Measurements from ENCODE around the gene MTTP.
"Not testable (repeated sequence)": the region's sequence is repeated elsewhere in the genome, so short reads cannot be mapped to it uniquely, and the experiment has no call there.

Gene MTTP

DNA sequence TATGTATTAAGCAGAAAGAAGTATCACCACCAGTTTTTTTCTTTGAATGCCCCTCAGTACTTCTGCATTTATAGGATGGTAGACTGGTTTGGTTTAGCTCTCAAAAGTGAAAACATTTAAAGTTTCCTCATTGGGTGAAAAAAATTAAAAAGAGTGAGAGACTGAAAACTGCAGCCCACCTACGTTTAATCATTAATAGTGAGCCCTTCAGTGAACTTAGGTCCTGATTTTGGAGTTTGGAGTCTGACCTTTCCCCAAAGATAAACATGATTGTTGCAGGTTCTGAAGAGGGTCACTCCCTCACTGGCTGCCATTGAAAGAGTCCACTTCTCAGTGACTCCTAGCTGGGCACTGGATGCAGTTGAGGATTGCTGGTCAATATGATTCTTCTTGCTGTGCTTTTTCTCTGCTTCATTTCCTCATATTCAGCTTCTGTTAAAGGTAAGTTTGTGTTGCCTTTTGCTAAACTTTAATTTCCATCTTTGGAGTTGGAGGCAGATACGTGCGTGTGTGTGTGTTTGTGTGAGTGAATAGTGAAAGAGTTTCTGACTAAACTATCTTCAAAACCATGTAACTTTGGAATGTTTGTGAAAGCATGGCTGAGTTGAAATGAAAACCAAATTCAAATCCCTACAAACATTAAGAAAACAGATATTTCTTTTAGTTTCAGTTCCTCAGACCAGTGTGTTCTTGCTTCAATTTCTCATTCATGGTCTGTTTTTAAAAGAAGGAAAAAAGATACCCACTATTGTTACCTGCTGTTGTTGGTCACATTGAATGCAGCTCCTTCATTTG is at the start of gene MTTP:
MTTP (plus strand) TSS at position 295 of the 795 bp plus-strand sequence; CDS start at position 381, 86 bp downstream.
- no peaks in the 10 kb centered on the region for H3K27me3 ChIP-seq (ENCODE audit: low read depth)
- peak in 1 of 2 experiments; percentile 52 for DNase-seq (ENCODE audit: low spot score in 2 of 2)
- no peaks in the 10 kb centered on the region for H3K9me3 ChIP-seq
- in situ Hi-C loops (cut with MboI; ENCODE audit: low sequenced_read_pairs): no loop called here
- no peaks in the 10 kb centered on the region for H3K36me3 ChIP-seq (replicated peaks)
- H3K4me1 ChIP-seq: no peaks in the 10 kb centered on the region; the same call in 1 of the 2 replicates
- H3K4me3 ChIP-seq: no peak within 1 kb of the TSS

DNA sequence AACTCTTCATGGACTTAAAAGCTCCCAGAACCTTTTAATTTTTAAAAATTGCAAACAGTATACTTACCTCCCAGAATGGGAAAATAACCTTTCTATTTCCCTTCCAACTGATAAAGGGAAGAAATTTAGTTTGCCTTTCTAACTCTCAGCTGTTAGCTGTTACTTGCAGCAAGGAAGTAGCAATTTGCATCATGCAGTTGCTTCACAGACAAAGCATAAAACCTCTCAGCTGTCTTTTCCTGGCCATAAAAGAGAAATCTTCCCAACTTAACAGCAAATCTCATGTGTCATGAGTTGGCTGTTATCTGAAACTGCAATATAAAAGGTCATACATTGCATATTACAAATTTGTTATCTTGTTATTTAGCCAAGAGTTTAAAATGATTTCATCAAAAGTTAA is 45.4 kb upstream of the MTTP start:
- Histone ChIP-seq H3K4me1 (no peaks in the 10 kb centered on the region), H3K27me3 (ENCODE audit: low read depth) (peaks cover 3% of the 10 kb centered on the region), H3K36me3 (replicated peaks) (no peaks in the 10 kb centered on the region), H3K4me3 (no peak overlapping the region), H3K9me3 (no peaks in the 10 kb centered on the region)
- DNase-seq (ENCODE audit: low spot score in 2 of 2): no peak
- in situ Hi-C loops (cut with MboI; ENCODE audit: low sequenced_read_pairs): no loop called here

DNA sequence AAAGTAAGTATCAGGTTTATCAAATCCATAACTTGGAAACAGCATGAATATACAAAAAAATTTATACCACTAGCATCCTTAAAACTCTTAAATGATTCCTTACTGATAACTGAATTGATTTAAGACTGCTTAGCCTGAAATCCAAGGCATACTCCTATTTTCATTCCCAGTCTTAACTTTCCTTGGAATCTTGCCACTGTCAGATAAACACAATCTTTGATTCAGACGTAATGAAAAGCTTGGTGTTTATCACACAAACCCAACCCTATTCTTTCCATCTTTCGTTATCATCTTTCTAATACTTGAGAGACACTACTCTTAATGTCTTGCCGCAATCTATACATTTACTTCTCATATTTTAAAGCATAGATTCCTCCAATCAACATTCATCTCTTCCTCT is 44.7 kb upstream of the MTTP start:
- in situ Hi-C loops (cut with MboI; ENCODE audit: low sequenced_read_pairs): no loop called here
- H3K9me3 ChIP-seq: no peaks in the 10 kb centered on the region
- H3K27me3 ChIP-seq (ENCODE audit: low read depth): peaks cover 3% of the 10 kb centered on the region
- H3K4me3 ChIP-seq: no peak overlapping the region
- DNase-seq (ENCODE audit: low spot score in 2 of 2): no peak
- H3K36me3 ChIP-seq (replicated peaks): no peaks in the 10 kb centered on the region
- no peaks in the 10 kb centered on the region for H3K4me1 ChIP-seq

DNA sequence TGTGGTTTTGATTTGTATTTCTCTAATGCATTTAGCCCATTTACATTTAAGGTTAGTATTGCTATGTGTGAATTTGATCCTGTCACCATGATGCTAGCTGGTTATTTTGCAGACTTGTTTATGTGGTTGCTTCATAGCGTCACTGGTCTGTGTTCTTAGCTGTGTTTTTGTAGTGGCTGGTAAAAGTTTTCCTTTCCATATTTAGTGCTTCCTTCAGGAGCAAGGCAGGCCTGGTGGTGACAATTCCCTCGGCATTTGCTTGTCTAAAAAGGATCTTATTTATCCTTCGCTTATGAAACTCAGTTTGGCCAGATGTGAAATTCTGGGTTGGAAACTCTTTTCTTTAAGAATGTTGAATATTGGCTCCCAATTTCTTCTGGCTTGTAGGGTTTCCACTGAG is 39.9 kb upstream of the MTTP start:
- H3K4me1 ChIP-seq; H3K36me3 ChIP-seq (replicated peaks); DNase-seq (ENCODE audit: low spot score in 2 of 2); H3K9me3 ChIP-seq; in situ Hi-C loops (cut with MboI; ENCODE audit: low sequenced_read_pairs); H3K4me3 ChIP-seq; H3K27me3 ChIP-seq (ENCODE audit: low read depth): not testable (repeated sequence)

DNA sequence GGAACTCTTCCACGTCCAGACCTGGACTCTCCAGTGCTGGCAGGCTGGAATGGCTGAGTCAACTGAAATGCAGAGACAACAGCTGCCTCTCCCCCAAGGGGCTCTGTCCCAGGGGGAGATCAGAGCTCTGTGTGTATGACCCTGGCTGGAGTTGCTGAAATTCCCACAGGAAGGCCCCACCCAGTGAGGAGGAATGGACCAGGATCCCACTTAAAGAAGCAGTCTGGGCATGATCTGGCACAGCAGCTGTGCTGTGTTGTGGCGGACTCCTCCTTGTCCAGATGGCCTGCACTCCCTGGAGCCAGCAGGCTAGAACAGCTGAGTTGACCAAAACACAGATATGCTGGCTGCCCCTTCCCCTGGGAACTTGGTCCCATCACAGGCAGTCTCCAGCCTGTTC is 38.4 kb upstream of the MTTP start:
- H3K4me1 ChIP-seq: no peaks in the 10 kb centered on the region
- H3K4me3 ChIP-seq: no peak overlapping the region
- H3K9me3 ChIP-seq: no peaks in the 10 kb centered on the region
- no peak for DNase-seq (ENCODE audit: low spot score in 2 of 2)
- in situ Hi-C loops (cut with MboI; ENCODE audit: low sequenced_read_pairs): no loop called here
- no peaks in the 10 kb centered on the region for H3K36me3 ChIP-seq (replicated peaks)
- H3K27me3 ChIP-seq (ENCODE audit: low read depth): no peaks in the 10 kb centered on the region; the same call in 1 of the 2 replicates

DNA sequence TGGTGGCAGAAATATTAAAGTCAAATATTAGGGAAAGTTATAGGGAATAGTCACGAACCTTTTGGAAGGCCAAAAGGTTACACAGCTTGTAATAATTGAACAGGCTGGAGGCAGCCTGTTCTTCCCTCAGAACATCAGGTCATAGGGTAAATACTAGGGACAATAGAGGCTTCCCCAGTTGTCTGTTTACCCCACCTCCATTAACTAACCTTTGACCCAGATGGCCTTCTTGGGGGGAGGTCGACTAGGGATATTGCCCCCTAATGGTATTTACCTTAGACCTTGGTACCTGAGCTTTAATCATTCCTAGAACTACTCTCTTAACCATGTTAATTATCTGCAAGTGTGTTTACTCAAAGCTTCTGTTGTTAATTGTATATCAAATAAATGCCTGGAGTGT is 37.8 kb upstream of the MTTP start:
- no peak for DNase-seq (ENCODE audit: low spot score in 2 of 2)
- Histone ChIP-seq H3K36me3 (replicated peaks) (no peaks in the 10 kb centered on the region), H3K9me3 (no peaks in the 10 kb centered on the region), H3K4me3 (no peak overlapping the region), H3K27me3 (ENCODE audit: low read depth) (no peaks in the 10 kb centered on the region; the same call in 1 of the 2 replicates), H3K4me1 (no peaks in the 10 kb centered on the region)
- in situ Hi-C loops (cut with MboI; ENCODE audit: low sequenced_read_pairs): no loop called here

DNA sequence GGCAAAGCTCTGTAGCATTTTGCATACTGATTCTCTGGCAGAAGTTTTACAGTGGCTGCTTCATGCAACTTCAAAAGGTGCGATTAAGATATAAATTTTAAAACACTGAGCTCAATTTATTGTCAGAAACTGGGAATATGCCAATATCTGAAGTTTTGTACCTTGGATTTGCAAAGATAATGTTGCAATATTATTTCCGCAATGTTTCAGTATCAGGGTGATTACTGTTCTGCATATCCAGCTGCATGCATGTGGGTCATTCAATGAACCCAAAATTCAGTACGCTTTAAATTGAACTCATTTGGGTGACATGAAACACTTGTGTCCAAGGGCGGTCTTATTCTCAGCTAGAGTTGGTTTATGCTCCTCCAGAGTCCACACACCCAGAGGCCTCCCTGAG is 37.0 kb upstream of the MTTP start:
- Histone ChIP-seq H3K36me3 (replicated peaks) (no peaks in the 10 kb centered on the region), H3K27me3 (ENCODE audit: low read depth) (no peaks in the 10 kb centered on the region; the same call in 1 of the 2 replicates), H3K4me3 (no peak overlapping the region), H3K4me1 (no peaks in the 10 kb centered on the region), H3K9me3 (no peaks in the 10 kb centered on the region)
- in situ Hi-C loops (cut with MboI; ENCODE audit: low sequenced_read_pairs): no loop called here
- DNase-seq (ENCODE audit: low spot score in 2 of 2): no peak

DNA sequence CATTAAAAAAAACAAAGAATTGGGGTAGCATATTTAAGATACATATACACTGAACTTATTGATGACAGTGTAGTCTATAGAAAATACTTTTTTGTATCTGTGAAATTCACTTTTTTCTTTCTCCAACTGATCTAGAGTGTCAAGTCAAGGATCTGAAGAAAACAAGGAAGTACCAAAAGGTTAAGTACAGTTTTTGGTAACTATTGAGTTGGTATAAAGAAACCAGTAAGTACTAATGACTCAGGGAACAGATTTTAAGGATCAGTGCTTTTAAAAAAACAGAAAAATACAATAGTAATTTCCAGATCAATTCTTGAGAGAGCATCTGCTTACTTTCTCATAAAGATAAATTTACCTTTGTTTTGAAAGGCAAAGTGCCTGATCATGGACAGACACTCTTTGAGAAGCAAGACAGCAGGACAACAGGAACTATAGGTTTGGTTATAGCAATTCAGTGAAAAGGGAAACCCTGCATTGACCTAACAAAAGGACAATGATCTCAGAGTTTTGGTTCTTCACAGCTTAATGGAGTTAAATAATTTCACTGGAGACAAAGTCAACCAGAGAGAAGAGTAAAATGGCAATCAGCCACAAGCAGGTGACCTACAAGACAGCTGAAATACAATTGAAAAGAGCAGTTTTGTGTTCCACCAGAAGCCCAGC is 34.2 kb upstream of the MTTP start:
- DNase-seq (ENCODE audit: low spot score in 2 of 2): no peak
- in situ Hi-C loops (cut with MboI; ENCODE audit: low sequenced_read_pairs): no loop called here
- Histone ChIP-seq H3K36me3 (replicated peaks) (no peaks in the 10 kb centered on the region), H3K9me3 (no peaks in the 10 kb centered on the region), H3K4me1 (no peaks in the 10 kb centered on the region), H3K4me3 (no peak overlapping the region), H3K27me3 (ENCODE audit: low read depth) (no peaks in the 10 kb centered on the region; the same call in 1 of the 2 replicates)

DNA sequence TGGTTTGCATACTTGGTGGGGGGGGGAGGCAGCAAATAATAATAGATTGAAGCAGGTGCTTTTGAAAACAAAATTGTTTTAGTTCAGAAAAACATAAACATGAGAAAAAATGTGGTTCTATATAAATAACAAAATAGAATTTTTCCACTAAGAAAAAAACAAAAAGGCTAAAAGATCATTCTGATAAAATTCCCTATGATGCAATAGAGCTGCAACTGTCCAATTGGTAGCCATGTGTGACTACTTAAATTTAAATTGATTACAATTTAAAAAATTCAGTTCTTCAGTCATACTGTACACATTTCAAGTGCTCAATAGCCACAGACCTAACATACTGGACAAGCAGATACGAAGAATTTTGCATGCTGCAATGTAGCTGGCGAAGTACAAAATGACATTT is 21.8 kb upstream of the MTTP start:
- no peaks in the 10 kb centered on the region for H3K4me1 ChIP-seq
- in situ Hi-C loops (cut with MboI; ENCODE audit: low sequenced_read_pairs): no loop called here
- DNase-seq (ENCODE audit: low spot score in 2 of 2): no peak

DNA sequence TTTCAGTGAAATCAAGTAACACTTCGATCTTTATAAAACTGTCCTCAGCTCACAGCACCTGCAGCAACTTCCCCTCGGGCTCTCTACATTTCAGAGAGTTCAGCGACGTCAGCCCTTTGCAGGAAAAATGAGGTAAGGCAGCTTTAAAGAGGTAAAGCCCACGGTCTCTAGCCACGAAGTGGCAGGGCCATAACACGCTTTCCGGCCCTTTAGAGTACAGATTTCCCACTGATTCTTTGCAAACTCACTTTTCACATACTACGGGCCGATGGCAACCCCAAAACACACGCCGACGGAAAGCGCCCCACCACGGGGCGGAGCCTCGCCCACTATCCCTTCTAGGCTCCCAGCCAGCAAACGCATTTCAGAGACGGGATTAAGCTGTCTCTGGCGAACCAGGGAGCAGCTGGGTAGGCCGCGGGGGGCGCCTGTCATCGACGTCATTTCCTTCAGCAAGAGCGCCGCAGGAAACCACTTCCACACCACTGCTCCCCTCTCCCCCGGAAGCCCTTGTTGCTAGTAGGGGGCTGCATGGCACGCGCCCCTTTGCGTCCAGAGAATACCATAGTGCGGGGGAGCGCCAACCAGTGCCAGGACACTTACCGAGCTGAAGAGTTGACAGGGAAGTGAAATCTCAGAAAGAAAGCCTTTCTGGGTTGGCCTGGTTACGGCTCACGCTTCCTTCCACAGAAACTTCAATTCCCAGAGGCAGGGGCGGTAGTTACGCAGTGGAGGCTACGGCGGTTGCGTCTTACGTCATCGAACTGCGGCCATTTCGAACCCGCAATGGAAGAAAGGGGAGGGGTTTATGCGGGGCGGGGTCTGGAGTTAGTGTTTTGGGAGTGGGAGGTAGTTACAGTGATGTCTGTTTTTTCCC is 11.1 kb upstream of the MTTP start, which contains the start of gene TRMT10A:
TRMT10A (minus strand) TSS at position 730 of the 877 bp plus-strand sequence. CDS start 4,701 bp downstream, outside the sequence.
- in situ Hi-C loops (cut with MboI; ENCODE audit: low sequenced_read_pairs): loop anchor here (5.0 kb wide), 1 partner anchor 244 kb away; no protein-coding TSS in a partner anchor
- Histone ChIP-seq H3K9me3 (no peaks in the 10 kb centered on the region), H3K36me3 (replicated peaks) (no peaks in the 10 kb centered on the region; the same call in 1 of the 2 replicates), H3K4me3 (peak within 1 kb of the TSS; percentile 69), H3K27me3 (ENCODE audit: low read depth) (no peaks in the 10 kb centered on the region), H3K4me1 (no peaks in the 10 kb centered on the region; the same call in 1 of the 2 replicates)
- DNase-seq (ENCODE audit: low spot score in 2 of 2): peak; percentile 96

More for the DNA sequence above, 21.8 kb upstream of the MTTP start:
- no peak overlapping the region for H3K4me3 ChIP-seq
- no peaks in the 10 kb centered on the region for H3K27me3 ChIP-seq (ENCODE audit: low read depth)
- H3K9me3 ChIP-seq: no peaks in the 10 kb centered on the region
- no peaks in the 10 kb centered on the region for H3K36me3 ChIP-seq (replicated peaks)

DNA sequence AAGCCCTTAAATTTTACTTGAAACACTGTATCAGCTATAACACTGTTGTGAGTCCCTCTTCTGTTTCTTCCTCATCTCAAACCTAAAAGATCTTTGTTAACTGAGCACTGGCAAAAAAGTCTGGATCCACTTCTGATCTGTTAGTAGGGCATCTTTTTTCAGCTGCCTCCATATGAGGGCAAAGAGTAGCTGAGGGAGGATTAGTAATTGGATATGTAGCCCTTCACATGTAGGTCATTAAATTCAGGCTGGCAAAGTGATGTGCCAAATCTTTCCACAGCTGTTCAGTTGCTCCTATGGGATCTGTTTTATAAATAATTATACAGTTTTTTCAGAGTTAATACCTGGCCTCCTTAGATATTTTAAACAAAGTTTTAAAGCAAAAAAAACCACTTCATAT is 9.7 kb upstream of the MTTP start:
- no peak for DNase-seq (ENCODE audit: low spot score in 2 of 2)
- Histone ChIP-seq H3K36me3 (replicated peaks) (no peaks in the 10 kb centered on the region), H3K4me3 (no peak overlapping the region), H3K9me3 (no peaks in the 10 kb centered on the region), H3K27me3 (ENCODE audit: low read depth) (no peaks in the 10 kb centered on the region), H3K4me1 (no peaks in the 10 kb centered on the region; the same call in 1 of the 2 replicates)
- in situ Hi-C loops (cut with MboI; ENCODE audit: low sequenced_read_pairs): loop anchor here (5.0 kb wide), 1 partner anchor 242 kb away; no protein-coding TSS in a partner anchor

DNA sequence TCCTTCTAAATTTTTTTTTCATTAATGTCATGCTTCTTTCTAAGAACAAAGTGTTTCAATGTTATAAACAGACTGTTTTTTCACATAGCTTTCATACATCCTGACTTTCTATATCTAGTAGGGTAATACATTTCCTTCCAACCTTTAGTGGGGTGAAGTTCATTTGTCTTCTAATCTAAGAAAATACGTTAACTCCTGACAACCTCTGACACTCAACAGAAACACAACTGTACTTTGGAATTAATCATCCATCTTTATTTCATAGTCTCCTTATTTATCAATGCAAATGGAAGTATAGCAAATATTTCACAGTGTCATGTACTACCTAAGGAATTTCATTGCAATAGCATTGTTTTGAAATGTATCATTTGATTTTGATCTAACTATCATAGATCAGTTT is 2.7 kb upstream of the MTTP start:
- Histone ChIP-seq H3K9me3 (no peaks in the 10 kb centered on the region), H3K27me3 (ENCODE audit: low read depth) (no peaks in the 10 kb centered on the region), H3K4me1 (no peaks in the 10 kb centered on the region; the same call in 1 of the 2 replicates), H3K4me3 (no peak overlapping the region), H3K36me3 (replicated peaks) (no peaks in the 10 kb centered on the region)
- in situ Hi-C loops (cut with MboI; ENCODE audit: low sequenced_read_pairs): no loop called here
- DNase-seq (ENCODE audit: low spot score in 2 of 2): no peak

DNA sequence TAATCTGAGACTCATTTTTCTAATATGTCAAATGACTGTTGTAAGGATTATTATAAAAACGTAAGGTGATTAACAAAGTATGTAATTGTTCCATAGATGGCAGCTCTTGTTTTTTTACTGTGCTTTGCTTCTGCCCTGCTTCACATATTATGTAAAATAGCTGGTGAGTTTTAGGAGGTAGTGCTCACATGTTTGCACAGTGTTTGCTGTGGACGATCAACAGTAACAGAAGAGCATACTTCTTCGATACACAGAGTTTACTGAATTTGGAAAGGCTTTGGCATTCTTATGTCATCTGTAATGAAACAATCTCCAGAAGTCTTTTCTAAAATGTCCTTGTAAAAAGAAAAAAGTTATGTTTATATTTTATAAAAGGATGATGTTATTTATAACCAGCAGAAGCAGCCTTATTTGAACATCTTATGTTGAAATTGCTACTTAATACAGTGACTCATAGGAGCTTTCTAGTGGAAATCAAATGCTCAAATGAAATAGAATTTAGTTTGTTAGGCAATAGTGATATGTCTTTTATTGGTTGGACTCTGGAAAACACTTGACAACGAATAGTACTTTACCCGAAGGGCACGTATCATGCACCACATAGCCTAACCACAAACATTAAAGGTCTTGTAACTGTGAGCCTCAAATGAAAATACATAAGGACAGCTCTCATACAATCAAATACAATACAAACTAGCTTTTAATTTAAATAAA is 1.9 kb upstream of the MTTP start:
- no peaks in the 10 kb centered on the region for H3K27me3 ChIP-seq (ENCODE audit: low read depth)
- in situ Hi-C loops (cut with MboI; ENCODE audit: low sequenced_read_pairs): no loop called here
- no peak overlapping the region for H3K4me3 ChIP-seq
- H3K36me3 ChIP-seq (replicated peaks): no peaks in the 10 kb centered on the region
- no peaks in the 10 kb centered on the region; the same call in 1 of the 2 replicates for H3K4me1 ChIP-seq
- H3K9me3 ChIP-seq: no peaks in the 10 kb centered on the region
- no peak for DNase-seq (ENCODE audit: low spot score in 2 of 2)

Measured in HAP-1 (cell line).